CD14-positive monocyte (primary cell): ENCODE data around the gene CCNL2. TPM values are rescaled to one million over a fixed set of nuclear protein-coding genes. Genes with fewer than 3 reads are reported as not detected.
A peak's percentile ranks its signal among the peaks of the same experiment; 100 is the strongest.

Experiments
- DNase-seq, 3 donors: peaks; one replicate each; pipeline ENCODE4 v3.0.0-alpha.2; 2011 to 2022
- H2AFZ ChIP-seq: 2 replicates; pipeline ENCODE4 v1.6.0; 2012; ENCODE audit warnings: mild to moderate bottlenecking, low read depth, low read length, inconsistent platforms; ENCODE audit not compliant: insufficient read depth, poor library complexity, severe bottlenecking
- H3K27ac ChIP-seq, 2 donors: 1 replicate in 1 of 2; 2 replicates in 1 of 2; pipeline ENCODE4 v1.5.1; 2012 to 2013; ENCODE audit warnings: low read length in 2 of 2, control low read depth in 1 of 2, inconsistent platforms in 1 of 2, low read depth in 1 of 2, mild to moderate bottlenecking in 1 of 2
- H3K27me3 ChIP-seq, 2 donors: one replicate each; pipeline versions ENCODE4 v1.6.0 to v1.6.1; 2011 to 2013; ENCODE audit warnings: low read length in 2 of 2; ENCODE audit not compliant: control insufficient read depth in 2 of 2, insufficient read depth in 2 of 2
- H3K36me3 ChIP-seq, 2 donors: replicated peaks in 1 of 2; 1 replicate in 1 of 2; 2 replicates in 1 of 2; pipeline versions ENCODE4 v1.5.1 to v1.6.1; 2012 to 2013; ENCODE audit warnings: low read length in 2 of 2, control low read depth in 1 of 2, inconsistent platforms in 1 of 2, mild to moderate bottlenecking in 1 of 2; ENCODE audit not compliant: insufficient read depth in 2 of 2, control insufficient read depth in 1 of 2
- H3K4me1 ChIP-seq, 2 donors: 1 replicate in 1 of 2; 2 replicates in 1 of 2; pipeline versions ENCODE4 v1.5.1 to v1.6.1; 2012 to 2013; ENCODE audit warnings: low read length in 2 of 2, control low read depth in 1 of 2, inconsistent platforms in 1 of 2, mild to moderate bottlenecking in 1 of 2, moderate library complexity in 1 of 2; ENCODE audit not compliant: insufficient read depth in 2 of 2, control insufficient read depth in 1 of 2
- H3K4me2 ChIP-seq: replicated peaks from 2 replicates; pipeline ENCODE3; 2012; ENCODE audit warnings: low read length, moderate library complexity, mild to moderate bottlenecking; ENCODE audit not compliant: poor library complexity, severe bottlenecking; ENCODE audit errors: extremely low read depth
- H3K4me3 ChIP-seq, 3 experiments: fragments of 200-600 bp in 1 of 3; sonication (generic) in 1 of 3; replicated peaks in 1 of 3; 1 replicate in 2 of 3; 2 replicates in 1 of 3; pipeline ENCODE4 v1.5.1; 2011 to 2013; ENCODE audit warnings: low read length in 3 of 3, mild to moderate bottlenecking in 3 of 3, control low read depth in 2 of 3, low read depth in 2 of 3, inconsistent platforms in 1 of 3, moderate library complexity in 1 of 3
- H3K79me2 ChIP-seq: 2 replicates; pipeline ENCODE4 v1.6.0; 2012; ENCODE audit warnings: mild to moderate bottlenecking, control low read depth, inconsistent platforms, low read length, moderate library complexity; ENCODE audit not compliant: insufficient read depth
- H3K9ac ChIP-seq: 2 replicates; pipeline ENCODE4 v1.6.0; 2017; ENCODE audit warnings: low read length, mild to moderate bottlenecking; ENCODE audit not compliant: insufficient read depth, poor library complexity, severe bottlenecking
- H3K9me3 ChIP-seq, 2 donors: replicated peaks in 1 of 2; 1 replicate in 1 of 2; 2 replicates in 1 of 2; pipeline versions ENCODE4 v1.5.1 to v1.6.1; 2012 to 2013; ENCODE audit warnings: low read length in 2 of 2, control low read depth in 1 of 2; ENCODE audit not compliant: control insufficient read depth in 1 of 2, insufficient read depth in 1 of 2
- H4K20me1 ChIP-seq: 2 replicates; pipeline ENCODE4 v1.6.0; 2012; ENCODE audit warnings: mild to moderate bottlenecking, low read length, control low read depth, moderate library complexity; ENCODE audit not compliant: insufficient read depth
- H3K27ac Mint-ChIP-seq, 7 donors: one replicate each; pipeline ENCODE4 v1.8.0; 2020; ENCODE audit warnings: mild to moderate bottlenecking in 7 of 7, mixed read lengths in 7 of 7, moderate library complexity in 6 of 7, inconsistent platforms in 2 of 7
- H3K27me3 Mint-ChIP-seq, 3 donors: one replicate each; pipeline ENCODE4 v1.8.0; 2021 to 2022; ENCODE audit warnings: low read depth in 3 of 3, mild to moderate bottlenecking in 3 of 3, mixed read lengths in 3 of 3, moderate library complexity in 3 of 3, inconsistent platforms in 1 of 3
- H3K36me3 Mint-ChIP-seq, 2 donors: one replicate each; pipeline ENCODE4 v1.8.0; 2020; ENCODE audit warnings: mixed read lengths in 2 of 2, inconsistent platforms in 1 of 2, mild to moderate bottlenecking in 1 of 2
- H3K4me1 Mint-ChIP-seq: one replicate; pipeline ENCODE4 v1.8.0; 2020; ENCODE audit warnings: mild to moderate bottlenecking, mixed read lengths
- H3K4me3 Mint-ChIP-seq, 2 donors: one replicate each; pipeline ENCODE4 v1.8.0; 2020; ENCODE audit warnings: mild to moderate bottlenecking in 2 of 2, mixed read lengths in 2 of 2, moderate library complexity in 1 of 2
- H3K9me3 Mint-ChIP-seq, 7 donors: one replicate each; pipeline ENCODE4 v1.8.0; 2020 to 2022; ENCODE audit warnings: mixed read lengths in 7 of 7, mild to moderate bottlenecking in 6 of 7, moderate library complexity in 6 of 7, inconsistent platforms in 2 of 7
- WGBS: methylation state at CpG from one replicate; pipeline ENCODE4 v1.1.5; 2013; ENCODE audit warnings: missing lambda C conversion rate; ENCODE audit not compliant: insufficient coverage; 5-methylcytosine and 5-hydroxymethylcytosine counted together
- intact Hi-C, 2 donors: fragments of 100-400 bp; cut with micrococcal nuclease; formaldehyde crosslinking; loops; one replicate each; pipeline versions ENCODE4 v1.15.0 to v1.15.1; 2023
- polyA plus RNA-seq, 3 donors: library from polyadenylated mRNA; depleted of rRNA in 1 of 3; unstranded in 2 of 3; stranded (reverse) in 1 of 3; fragments of 300-500 nt in 2 of 3; fragments of >200 nt in 1 of 3; fragmentation: Illumina TruSeq in 2 of 3; gene quantifications; 1 replicate in 2 of 3; 2 replicates in 1 of 3; pipeline ENCODE4 v1.2.3, GENCODE V29; 2012 to 2021
- TF ChIP-seq, protein P1 (sequence below): fragments of 200-600 bp; IDR thresholded peaks from one replicate; pipeline ENCODE4 v1.8.0; 2022; ENCODE audit warnings: antibody characterized with exemption, mild to moderate bottlenecking

The CCNL2 gene
- polyA plus RNA-seq, 3 donors, result 8.6 to 178 (median 10.4) TPM

DNA sequence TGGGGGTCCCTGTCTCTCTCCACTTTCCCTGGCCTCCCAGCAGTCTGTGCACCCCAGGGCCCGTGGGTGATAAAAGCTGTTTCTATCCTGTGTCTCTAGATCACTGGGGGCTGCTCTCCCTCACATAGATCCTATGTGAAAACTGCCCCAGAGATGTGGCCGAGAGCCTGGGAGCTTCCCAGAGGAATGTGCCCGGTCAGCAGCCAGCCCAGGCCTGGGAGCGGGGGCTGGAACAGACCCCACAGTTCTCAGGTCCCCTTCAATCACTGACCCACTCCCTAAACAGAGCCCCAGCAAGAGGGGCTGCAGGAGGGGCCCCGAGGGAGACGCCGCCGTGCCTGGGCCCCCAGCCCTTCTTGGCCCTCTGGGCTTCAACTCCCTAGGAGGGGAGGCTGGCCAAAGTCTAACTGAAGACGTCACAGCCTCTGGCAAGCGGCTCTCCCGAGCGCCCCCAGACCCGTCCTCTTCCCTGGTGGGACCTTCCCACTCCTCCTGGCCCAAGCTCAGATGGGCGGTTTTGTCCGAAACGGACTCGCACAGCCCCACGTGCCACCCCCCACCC is 41.2 kb downstream of the CCNL2 start:
- Mint-ChIP-seq H3K27me3 (peaks cover 69 to 99% (median 71%) of the 10 kb centered on the region in 3 donors), H3K4me3 (peak overlapping the region in 1 of 2 donors; percentile 48), H3K36me3 (peaks cover 0 to 2% of the 10 kb centered on the region in 2 donors), H3K27ac (no peak overlapping the region), H3K4me1 (peaks cover 6% of the 10 kb centered on the region), H3K9me3 (peaks cover 0 to 10% (median 3%) of the 10 kb centered on the region in 7 donors)
- no peak overlapping the region for H3K4me2 ChIP-seq
- no peaks in the 10 kb centered on the region for H3K4me1 ChIP-seq
- no peak for DNase-seq
- no peak overlapping the region for H3K27ac ChIP-seq
- no peaks in the 10 kb centered on the region for H4K20me1 ChIP-seq
- H3K9me3 ChIP-seq, result no peaks in the 10 kb centered on the region
- H2AFZ ChIP-seq, result peak overlapping the region; percentile 21
- H3K4me3 ChIP-seq, result no peak overlapping the region
- no peak overlapping the region for H3K9ac ChIP-seq
- intact Hi-C loops, result no loop called here
- H3K36me3 ChIP-seq, result no peaks in the 10 kb centered on the region
- no peaks in the 10 kb centered on the region for H3K79me2 ChIP-seq
- 26% methylated on average over 15 of the region's 18 CpGs for WGBS
- TF ChIP-seq, protein P1, sequence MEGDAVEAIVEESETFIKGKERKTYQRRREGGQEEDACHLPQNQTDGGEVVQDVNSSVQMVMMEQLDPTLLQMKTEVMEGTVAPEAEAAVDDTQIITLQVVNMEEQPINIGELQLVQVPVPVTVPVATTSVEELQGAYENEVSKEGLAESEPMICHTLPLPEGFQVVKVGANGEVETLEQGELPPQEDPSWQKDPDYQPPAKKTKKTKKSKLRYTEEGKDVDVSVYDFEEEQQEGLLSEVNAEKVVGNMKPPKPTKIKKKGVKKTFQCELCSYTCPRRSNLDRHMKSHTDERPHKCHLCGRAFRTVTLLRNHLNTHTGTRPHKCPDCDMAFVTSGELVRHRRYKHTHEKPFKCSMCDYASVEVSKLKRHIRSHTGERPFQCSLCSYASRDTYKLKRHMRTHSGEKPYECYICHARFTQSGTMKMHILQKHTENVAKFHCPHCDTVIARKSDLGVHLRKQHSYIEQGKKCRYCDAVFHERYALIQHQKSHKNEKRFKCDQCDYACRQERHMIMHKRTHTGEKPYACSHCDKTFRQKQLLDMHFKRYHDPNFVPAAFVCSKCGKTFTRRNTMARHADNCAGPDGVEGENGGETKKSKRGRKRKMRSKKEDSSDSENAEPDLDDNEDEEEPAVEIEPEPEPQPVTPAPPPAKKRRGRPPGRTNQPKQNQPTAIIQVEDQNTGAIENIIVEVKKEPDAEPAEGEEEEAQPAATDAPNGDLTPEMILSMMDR, result no peak
- peaks cover 11 to 75% of the 10 kb centered on the region in 2 donors for H3K27me3 ChIP-seq

DNA sequence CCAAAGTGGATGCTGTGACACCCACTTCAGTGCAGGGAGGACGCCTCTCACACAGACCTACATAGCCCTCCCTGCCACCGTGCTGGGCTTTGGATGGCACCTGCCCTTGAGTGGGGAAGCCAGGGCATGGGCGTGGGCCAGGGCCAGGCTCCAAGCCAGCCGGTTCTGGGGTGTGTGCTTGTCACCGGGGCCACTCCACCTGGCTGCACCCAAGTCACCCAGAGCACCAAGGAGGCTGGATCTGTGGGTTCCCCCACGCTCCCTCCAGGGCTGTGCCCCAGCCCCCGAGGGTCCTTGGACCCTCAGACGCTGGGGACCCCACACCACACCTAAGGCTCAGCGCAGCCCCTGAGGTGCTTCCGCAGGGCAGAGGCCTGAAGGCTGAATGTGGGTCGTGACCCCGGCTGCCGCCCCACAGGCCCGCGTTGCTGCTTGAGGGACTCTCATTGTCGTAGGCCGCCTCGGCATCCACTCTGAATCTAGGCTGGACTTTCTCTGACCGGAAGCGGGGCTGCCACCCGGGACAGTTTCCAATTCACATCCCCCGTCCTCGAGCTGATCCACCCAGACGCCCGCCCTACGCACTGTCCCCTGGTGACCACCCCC is 42.2 kb downstream of the CCNL2 start:
- intact Hi-C loops, result no loop called here
- peaks cover under 1% of the 10 kb centered on the region for H4K20me1 ChIP-seq
- no peak overlapping the region for H3K27ac Mint-ChIP-seq
- H3K79me2 ChIP-seq, result no peaks in the 10 kb centered on the region
- peaks cover 0 to 10% (median 7%) of the 10 kb centered on the region in 7 donors for H3K9me3 Mint-ChIP-seq
- no peaks in the 10 kb centered on the region for H3K9me3 ChIP-seq
- H3K27me3 Mint-ChIP-seq, result peaks cover 69 to 99% (median 75%) of the 10 kb centered on the region in 3 donors
- no peak for DNase-seq
- TF ChIP-seq, protein P1, result no peak
- H3K27ac ChIP-seq, result no peak overlapping the region
- peaks cover 5% of the 10 kb centered on the region for H3K4me1 Mint-ChIP-seq
- H3K36me3 Mint-ChIP-seq, result peaks cover 0 to 6% of the 10 kb centered on the region in 2 donors
- 77% methylated on average over 22 of the region's 26 CpGs for WGBS
- H2AFZ ChIP-seq, result no peak overlapping the region
- no peaks in the 10 kb centered on the region for H3K36me3 ChIP-seq
- H3K4me2 ChIP-seq, result no peak overlapping the region
- H3K4me3 Mint-ChIP-seq, result peak overlapping the region in 1 of 2 donors; percentile 37
- H3K4me1 ChIP-seq, result no peaks in the 10 kb centered on the region
- H3K9ac ChIP-seq, result no peak overlapping the region
- H3K4me3 ChIP-seq, result no peak overlapping the region
- peaks cover 11 to 82% of the 10 kb centered on the region in 2 donors for H3K27me3 ChIP-seq
